HL-60 (cell line): ENCODE measurements around the gene FAM234A.

ENCODE experiments used
- CTCF ChIP-seq: IDR thresholded peaks from one replicate; pipeline ENCODE4 v1.5.1; 2011; ENCODE audit warnings: low read length, control low read depth, inconsistent platforms; ENCODE audit not compliant: insufficient read depth
- GABPA ChIP-seq: IDR thresholded peaks from 2 replicates; pipeline ENCODE4 v1.6.1; 2012; ENCODE audit warnings: low read depth
- POLR2AphosphoS5 ChIP-seq: IDR thresholded peaks from 2 replicates; pipeline ENCODE4 v1.6.1; 2012; ENCODE audit warnings: low read depth
- TF ChIP-seq, protein P1 (sequence below): IDR thresholded peaks from 2 replicates; pipeline ENCODE4 v1.6.1; 2012; ENCODE audit warnings: low read depth; ENCODE audit not compliant: insufficient replicate concordance

DNA sequence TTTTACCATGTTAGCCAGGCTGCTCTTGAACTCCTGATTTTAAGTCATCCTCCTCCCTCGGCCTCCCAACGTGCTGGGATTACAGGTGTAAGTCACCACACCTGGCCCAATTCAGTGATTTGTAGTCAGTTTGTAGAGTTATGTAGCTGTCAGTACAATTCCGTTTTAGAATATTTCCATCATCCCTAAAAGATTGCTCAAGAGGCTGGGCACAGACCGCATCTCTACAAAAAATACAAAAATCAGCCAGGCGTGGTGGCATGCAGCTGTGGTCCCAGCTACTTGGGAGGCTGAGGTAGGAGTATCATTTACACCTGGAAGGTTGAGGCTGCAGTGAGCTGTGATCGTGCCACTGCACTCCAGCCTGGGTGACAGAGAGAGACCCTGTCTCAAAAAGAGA is 20.6 kb downstream of the FAM234A start:
- TF ChIP-seq CTCF (no peak), POLR2AphosphoS5 (no peak), GABPA (no peak)
- TF ChIP-seq, protein P1, sequence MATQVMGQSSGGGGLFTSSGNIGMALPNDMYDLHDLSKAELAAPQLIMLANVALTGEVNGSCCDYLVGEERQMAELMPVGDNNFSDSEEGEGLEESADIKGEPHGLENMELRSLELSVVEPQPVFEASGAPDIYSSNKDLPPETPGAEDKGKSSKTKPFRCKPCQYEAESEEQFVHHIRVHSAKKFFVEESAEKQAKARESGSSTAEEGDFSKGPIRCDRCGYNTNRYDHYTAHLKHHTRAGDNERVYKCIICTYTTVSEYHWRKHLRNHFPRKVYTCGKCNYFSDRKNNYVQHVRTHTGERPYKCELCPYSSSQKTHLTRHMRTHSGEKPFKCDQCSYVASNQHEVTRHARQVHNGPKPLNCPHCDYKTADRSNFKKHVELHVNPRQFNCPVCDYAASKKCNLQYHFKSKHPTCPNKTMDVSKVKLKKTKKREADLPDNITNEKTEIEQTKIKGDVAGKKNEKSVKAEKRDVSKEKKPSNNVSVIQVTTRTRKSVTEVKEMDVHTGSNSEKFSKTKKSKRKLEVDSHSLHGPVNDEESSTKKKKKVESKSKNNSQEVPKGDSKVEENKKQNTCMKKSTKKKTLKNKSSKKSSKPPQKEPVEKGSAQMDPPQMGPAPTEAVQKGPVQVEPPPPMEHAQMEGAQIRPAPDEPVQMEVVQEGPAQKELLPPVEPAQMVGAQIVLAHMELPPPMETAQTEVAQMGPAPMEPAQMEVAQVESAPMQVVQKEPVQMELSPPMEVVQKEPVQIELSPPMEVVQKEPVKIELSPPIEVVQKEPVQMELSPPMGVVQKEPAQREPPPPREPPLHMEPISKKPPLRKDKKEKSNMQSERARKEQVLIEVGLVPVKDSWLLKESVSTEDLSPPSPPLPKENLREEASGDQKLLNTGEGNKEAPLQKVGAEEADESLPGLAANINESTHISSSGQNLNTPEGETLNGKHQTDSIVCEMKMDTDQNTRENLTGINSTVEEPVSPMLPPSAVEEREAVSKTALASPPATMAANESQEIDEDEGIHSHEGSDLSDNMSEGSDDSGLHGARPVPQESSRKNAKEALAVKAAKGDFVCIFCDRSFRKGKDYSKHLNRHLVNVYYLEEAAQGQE: no peak
